ENCODE data around the gene NRP2.

DNA sequence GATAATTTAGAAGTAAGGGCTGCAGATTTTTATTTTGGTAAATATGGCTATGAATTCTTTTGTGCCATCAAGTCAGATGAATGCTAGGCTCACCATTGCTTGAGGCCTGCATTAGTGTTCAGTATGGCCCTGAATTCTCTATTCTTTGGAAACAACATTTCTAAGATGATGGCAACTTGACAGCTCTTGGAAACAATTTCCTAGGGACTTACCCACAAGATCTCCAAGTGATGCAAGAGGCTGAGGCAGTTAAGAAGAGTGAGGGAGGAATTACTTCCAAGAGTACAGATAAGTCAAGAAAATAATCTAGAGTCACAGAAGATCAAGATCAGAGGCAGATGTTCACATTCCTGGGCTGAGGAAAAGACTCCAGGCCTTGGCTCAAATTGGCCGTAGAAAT lies 129.1 kb downstream of the NRP2 start:
- TF ChIP-seq, protein P1, sequence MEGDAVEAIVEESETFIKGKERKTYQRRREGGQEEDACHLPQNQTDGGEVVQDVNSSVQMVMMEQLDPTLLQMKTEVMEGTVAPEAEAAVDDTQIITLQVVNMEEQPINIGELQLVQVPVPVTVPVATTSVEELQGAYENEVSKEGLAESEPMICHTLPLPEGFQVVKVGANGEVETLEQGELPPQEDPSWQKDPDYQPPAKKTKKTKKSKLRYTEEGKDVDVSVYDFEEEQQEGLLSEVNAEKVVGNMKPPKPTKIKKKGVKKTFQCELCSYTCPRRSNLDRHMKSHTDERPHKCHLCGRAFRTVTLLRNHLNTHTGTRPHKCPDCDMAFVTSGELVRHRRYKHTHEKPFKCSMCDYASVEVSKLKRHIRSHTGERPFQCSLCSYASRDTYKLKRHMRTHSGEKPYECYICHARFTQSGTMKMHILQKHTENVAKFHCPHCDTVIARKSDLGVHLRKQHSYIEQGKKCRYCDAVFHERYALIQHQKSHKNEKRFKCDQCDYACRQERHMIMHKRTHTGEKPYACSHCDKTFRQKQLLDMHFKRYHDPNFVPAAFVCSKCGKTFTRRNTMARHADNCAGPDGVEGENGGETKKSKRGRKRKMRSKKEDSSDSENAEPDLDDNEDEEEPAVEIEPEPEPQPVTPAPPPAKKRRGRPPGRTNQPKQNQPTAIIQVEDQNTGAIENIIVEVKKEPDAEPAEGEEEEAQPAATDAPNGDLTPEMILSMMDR (conservative IDR thresholded peaks at IDR 0.05; ENCODE audit: low read depth, low read length): no peak
- TF ChIP-seq EZH2 (IDR thresholded peaks at IDR 0.05; ENCODE audit: low read length, unreplicated experiment): no peak
